ENCODE measurements around the gene ZCCHC7. TPM values are rescaled to one million over a fixed set of nuclear protein-coding genes. Genes with fewer than 3 reads are reported as not detected.

ZCCHC7 gene
- total and polyA plus RNA-seq, 2 of the 8 experiments (the other 6 are each of a cell fraction or from before 2014, with no cell fraction given), result 12.2 to 27.5 TPM

DNA sequence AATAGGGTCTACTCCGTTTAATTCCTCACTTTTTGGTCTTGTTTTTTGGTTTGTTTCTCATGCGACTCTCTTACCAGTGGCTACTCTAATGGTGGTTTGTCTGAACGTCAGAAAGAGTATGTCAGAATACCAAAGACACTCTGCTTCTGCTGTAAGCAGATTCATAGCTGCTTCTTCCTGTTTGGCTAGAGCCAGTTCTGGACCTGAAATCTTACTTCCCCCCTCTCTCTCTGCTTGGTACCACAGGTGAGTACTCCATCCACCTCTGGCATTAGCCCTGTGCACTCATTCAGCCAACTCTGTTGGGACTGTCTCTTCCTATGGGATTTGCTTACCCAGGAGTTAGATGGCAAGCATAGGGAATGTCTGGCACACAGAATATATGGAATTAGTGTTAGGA, 6.6 kb downstream of the ZCCHC7 start:
- no peaks in the 10 kb centered on the region for H3K27me3 ChIP-seq (replicated peaks in 1 of 4; ENCODE audit: control insufficient read depth in 3 of 4, extremely low read depth in 1 of 4, insufficient read depth in 3 of 4, low read length in 3 of 4)
- FAIRE-seq (no peak), DNase-seq (ENCODE audit: low read depth in 1 of 2, low spot score in 2 of 2) (no peak)
- no peak overlapping the region for H4K91ac ChIP-seq (replicated peaks; ENCODE audit: insufficient read length, low read length)
- 90% methylated on average over 3 of the region's 3 CpGs; no CpG with 5 or more reads in 1 of the 2 experiments for WGBS, 2 experiments (ENCODE audit: extremely low coverage in 1 of 2, insufficient coverage in 1 of 2, insufficient read length in 1 of 2, insufficient replicate concordance in 2 of 2, low coverage in 1 of 2, low lambda C conversion rate in 2 of 2, missing lambda C conversion rate in 1 of 2)
- H3K9ac ChIP-seq (replicated peaks in 1 of 4; ENCODE audit: extremely low read depth in 1 of 4, low read depth in 3 of 4, low read length in 3 of 4), result no peak overlapping the region
- no peak overlapping the region for H3K56ac ChIP-seq (replicated peaks; ENCODE audit: insufficient read length, low read depth, low read length)
- no peak overlapping the region for H3K4ac ChIP-seq (replicated peaks; ENCODE audit: insufficient read length, low read depth, low read length)
- H2BK120ac ChIP-seq (replicated peaks; ENCODE audit: low read depth, low read length), result no peak overlapping the region
- peaks cover 4 to 55% of the 10 kb centered on the region in 2 experiments; a peak in 3 of 4 replicates for H3K79me2 ChIP-seq (ENCODE audit: control insufficient read depth in 1 of 2, insufficient read depth in 2 of 2, low read length in 2 of 2)
- H3K79me1 ChIP-seq (ENCODE audit: low read depth, low read length), result peaks cover 9% of the 10 kb centered on the region; the same call in 1 of the 2 replicates
- H3K18ac ChIP-seq (ENCODE audit: extremely low read depth, low read length), result no peak overlapping the region
- no peak overlapping the region for H2BK12ac ChIP-seq (ENCODE audit: low read depth, low read length)
- H4K20me1 ChIP-seq (replicated peaks in 1 of 2; ENCODE audit: control insufficient read depth in 1 of 2, insufficient read depth in 2 of 2, low read length in 2 of 2), result peaks cover 0 to 3% of the 10 kb centered on the region in 2 experiments
- TF ChIP-seq EZH2 (IDR thresholded peaks at IDR 0.05; ENCODE audit: low read depth, low read length, severe bottlenecking) (no peak), KDM5A (IDR thresholded peaks at IDR 0.05; ENCODE audit: low read length) (no peak), SIX5 (IDR thresholded peaks at IDR 0.05; ENCODE audit: low read depth, low read length) (no peak), HDAC2 (IDR thresholded peaks at IDR 0.05; ENCODE audit: borderline replicate concordance in 1 of 2, low read depth in 2 of 2, low read length in 2 of 2) (no peak), RBBP5 (IDR thresholded peaks at IDR 0.05; ENCODE audit: borderline replicate concordance, low read depth, low read length) (no peak)
- no peak overlapping the region for H2AK5ac ChIP-seq (ENCODE audit: low read depth, low read length)
- H3K9me3 ChIP-seq (ENCODE audit: insufficient read depth in 2 of 2, low read depth in 1 of 2, low read length in 1 of 2), result no peaks in the 10 kb centered on the region
- H3K14ac ChIP-seq (ENCODE audit: insufficient read length), result no peak overlapping the region
- peaks cover 2 to 26% (median 10%) of the 10 kb centered on the region in 4 experiments; a peak in 7 of 8 replicates for H3K36me3 ChIP-seq (ENCODE audit: control insufficient read depth in 2 of 4, insufficient read depth in 4 of 4, low read length in 3 of 4)
- H4K5ac ChIP-seq (ENCODE audit: insufficient read length, low read depth, low read length), result no peak overlapping the region
- H2BK20ac ChIP-seq (ENCODE audit: low read length), result no peak overlapping the region
- no peak overlapping the region for H3K23ac ChIP-seq (ENCODE audit: insufficient read length)
- H3K4me3 ChIP-seq (ENCODE audit: extremely low read depth in 1 of 4, insufficient read depth in 2 of 4, low read depth in 3 of 4, low read length in 4 of 4), result no peak overlapping the region
- H4K8ac ChIP-seq (ENCODE audit: extremely low read depth, insufficient read depth, low read length), result no peak overlapping the region
- CTCF ChIA-PET (ENCODE audit: partially characterized antibody), result interaction anchor here (1.0 kb wide), 1 partner anchor 81 kb away, joined by 3 read pairs; no protein-coding TSS in a partner anchor
- no peak overlapping the region for H3K27ac ChIP-seq (ENCODE audit: low read depth, low read length)
- POLR2A ChIA-PET (ENCODE audit: partially characterized antibody), result no interaction called here
- no peak overlapping the region for H2BK15ac ChIP-seq (ENCODE audit: low read length)
- H3K23me2 ChIP-seq (ENCODE audit: low read depth, low read length), result no peaks in the 10 kb centered on the region
- H2BK5ac ChIP-seq (ENCODE audit: low read depth, low read length), result no peak overlapping the region
- H2AFZ ChIP-seq (ENCODE audit: low read length), result no peak overlapping the region
- no peaks in the 10 kb centered on the region for H3K4me1 ChIP-seq (replicated peaks in 1 of 4; ENCODE audit: control insufficient read depth in 3 of 4, insufficient read depth in 4 of 4, low read length in 3 of 4)
- no peak overlapping the region for H3K4me2 ChIP-seq (ENCODE audit: insufficient read depth in 1 of 2, low read depth in 2 of 2, low read length in 2 of 2)
